Uterus (tissue), 4 donors: ENCODE data around the gene NUP88. TPM values are rescaled to one million over a fixed set of nuclear protein-coding genes. Genes with fewer than 3 reads are reported as not detected.

ENCODE experiments used
- DNase-seq, 2 donors: peaks; one replicate each; pipeline ENCODE4 v3.0.0-alpha.2; 2019 to 2020
- H3K27ac ChIP-seq, 2 donors: fragments of 200-600 bp; sonication (generic); 1 replicate in 1 of 2; 2 replicates in 1 of 2; pipeline ENCODE4 v1.5.1; 2016 to 2018
- H3K27me3 ChIP-seq, 2 donors: fragments of 200-600 bp; sonication (generic); one replicate each; pipeline ENCODE4 v1.5.1; 2018 to 2019; ENCODE audit warnings: control low read depth in 1 of 2
- H3K36me3 ChIP-seq, 2 donors: fragments of 200-600 bp; sonication (generic); one replicate each; pipeline ENCODE4 v1.5.1; 2019; ENCODE audit warnings: control low read depth in 1 of 2
- H3K4me1 ChIP-seq, 2 donors: fragments of 200-600 bp; sonication (generic); one replicate each; pipeline ENCODE4 v1.5.1; 2018 to 2019; ENCODE audit warnings: control low read depth in 1 of 2
- H3K4me3 ChIP-seq, 2 donors: fragments of 200-600 bp; sonication (generic); 1 replicate in 1 of 2; 2 replicates in 1 of 2; pipeline ENCODE4 v1.5.1; 2018 to 2019; ENCODE audit warnings: mild to moderate bottlenecking in 1 of 2
- H3K9me3 ChIP-seq, 2 donors: fragments of 200-600 bp; sonication (generic); one replicate each; pipeline ENCODE4 v1.5.1; 2019; ENCODE audit warnings: control low read depth in 1 of 2
- POLR2A ChIP-seq, 2 donors: fragments of 450-650 bp; IDR thresholded peaks; one replicate each; pipeline ENCODE4 v1.6.1; 2016; ENCODE audit warnings: antibody characterized with exemption in 2 of 2, mild to moderate bottlenecking in 1 of 2, moderate library complexity in 1 of 2
- intact Hi-C: fragments of 100-400 bp; cut with DNase I; formaldehyde crosslinking; loops from one replicate; pipeline ENCODE4 v1.15.1; 2023; ENCODE audit warnings: low total_unique reads
- total RNA-seq, 4 donors: library from RNA; depleted of rRNA in 3 of 4; stranded (reverse); fragments of >200 nt in 3 of 4; gene quantifications; one replicate each; pipeline versions ENCODE4 v1.1.0 to v1.2.4, GENCODE V29; 2014 to 2023
- TF ChIP-seq, protein P1 (sequence below), 4 experiments: fragments of 200-600 bp in 2 of 4; fragments of 450-650 bp in 2 of 4; sonication (generic) in 2 of 4; IDR thresholded peaks; one replicate each; pipeline ENCODE4 v1.5.1; 2016 to 2019; ENCODE audit warnings: antibody characterized with exemption in 4 of 4, mild to moderate bottlenecking in 2 of 4, moderate library complexity in 1 of 4
- donor health status: DM: yes; HTN: yes; CAD: no.

The NUP88 gene
- total RNA-seq, 4 donors from 2014 or later, result 24.7 to 69.8 (median 52.3) TPM

DNA sequence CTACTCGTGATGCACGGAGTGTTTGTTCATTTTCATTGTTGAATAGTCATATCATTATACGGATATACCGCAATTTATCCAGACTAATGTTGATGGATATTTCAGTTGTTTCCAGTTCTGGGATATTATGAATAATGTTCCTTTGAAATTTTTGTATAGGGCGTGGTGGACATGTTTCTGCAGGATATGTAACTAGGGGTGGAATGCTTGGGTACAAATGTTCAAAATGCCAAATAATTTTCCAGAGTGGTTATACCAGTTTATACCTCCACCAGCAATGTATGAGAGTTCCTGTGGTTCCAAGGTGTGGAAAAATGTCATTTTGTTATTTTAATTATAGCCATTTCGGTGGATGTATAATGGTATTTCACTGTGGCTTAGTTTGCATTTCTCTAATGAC is 53.6 kb downstream of the NUP88 start:
- no peaks in the 10 kb centered on the region for H3K36me3 ChIP-seq
- no peak overlapping the region for H3K4me3 ChIP-seq
- H3K9me3 ChIP-seq, result no peaks in the 10 kb centered on the region
- H3K27ac ChIP-seq, result no peak overlapping the region
- H3K4me1 ChIP-seq, result no peaks in the 10 kb centered on the region
- TF ChIP-seq POLR2A (IDR thresholded peaks at IDR 0.05), result no peak
- TF ChIP-seq, protein P1, sequence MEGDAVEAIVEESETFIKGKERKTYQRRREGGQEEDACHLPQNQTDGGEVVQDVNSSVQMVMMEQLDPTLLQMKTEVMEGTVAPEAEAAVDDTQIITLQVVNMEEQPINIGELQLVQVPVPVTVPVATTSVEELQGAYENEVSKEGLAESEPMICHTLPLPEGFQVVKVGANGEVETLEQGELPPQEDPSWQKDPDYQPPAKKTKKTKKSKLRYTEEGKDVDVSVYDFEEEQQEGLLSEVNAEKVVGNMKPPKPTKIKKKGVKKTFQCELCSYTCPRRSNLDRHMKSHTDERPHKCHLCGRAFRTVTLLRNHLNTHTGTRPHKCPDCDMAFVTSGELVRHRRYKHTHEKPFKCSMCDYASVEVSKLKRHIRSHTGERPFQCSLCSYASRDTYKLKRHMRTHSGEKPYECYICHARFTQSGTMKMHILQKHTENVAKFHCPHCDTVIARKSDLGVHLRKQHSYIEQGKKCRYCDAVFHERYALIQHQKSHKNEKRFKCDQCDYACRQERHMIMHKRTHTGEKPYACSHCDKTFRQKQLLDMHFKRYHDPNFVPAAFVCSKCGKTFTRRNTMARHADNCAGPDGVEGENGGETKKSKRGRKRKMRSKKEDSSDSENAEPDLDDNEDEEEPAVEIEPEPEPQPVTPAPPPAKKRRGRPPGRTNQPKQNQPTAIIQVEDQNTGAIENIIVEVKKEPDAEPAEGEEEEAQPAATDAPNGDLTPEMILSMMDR (IDR thresholded peaks at IDR 0.05), result no peak
- intact Hi-C loops, result no loop called here
- H3K27me3 ChIP-seq, result no peaks in the 10 kb centered on the region
- DNase-seq, result no peak

GRCh38 chr17:5364696-5365095 is 54.8 kb downstream of the NUP88 start:
- no peaks in the 10 kb centered on the region for H3K9me3 ChIP-seq
- no peak for DNase-seq
- no peak overlapping the region for H3K4me3 ChIP-seq
- intact Hi-C loops, result no loop called here
- H3K36me3 ChIP-seq, result no peaks in the 10 kb centered on the region
- no peaks in the 10 kb centered on the region for H3K4me1 ChIP-seq
- no peak for TF ChIP-seq POLR2A (IDR thresholded peaks at IDR 0.05)
- TF ChIP-seq, protein P1 (IDR thresholded peaks at IDR 0.05), result no peak
- H3K27ac ChIP-seq, result no peak overlapping the region
- no peaks in the 10 kb centered on the region for H3K27me3 ChIP-seq

DNA sequence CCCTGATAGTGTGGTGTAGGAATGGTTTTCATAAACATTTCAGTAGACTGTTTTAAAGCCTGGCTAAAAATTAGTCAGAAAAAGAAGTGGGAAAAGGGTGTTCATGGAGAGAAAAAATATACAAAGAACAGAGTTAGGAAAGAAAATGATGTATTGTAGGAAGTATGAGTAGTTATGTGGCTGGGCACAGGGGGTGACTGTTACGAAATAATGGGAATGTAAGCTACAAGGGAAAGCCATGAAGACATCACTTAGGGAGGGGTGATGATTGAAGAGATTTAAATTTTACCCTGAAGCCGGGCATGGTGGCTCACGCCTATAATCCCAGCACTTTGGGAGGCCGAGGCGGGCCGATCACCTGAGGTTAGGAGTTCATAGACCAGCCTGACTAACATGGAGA is 55.3 kb downstream of the NUP88 start:
- Histone ChIP-seq H3K36me3 (no peaks in the 10 kb centered on the region), H3K9me3 (no peaks in the 10 kb centered on the region), H3K27ac (no peak overlapping the region), H3K27me3 (no peaks in the 10 kb centered on the region), H3K4me3 (no peak overlapping the region), H3K4me1 (no peaks in the 10 kb centered on the region)
- intact Hi-C loops, result no loop called here
- TF ChIP-seq, protein P1 (IDR thresholded peaks at IDR 0.05), result no peak
- no peak for TF ChIP-seq POLR2A (IDR thresholded peaks at IDR 0.05)
- no peak for DNase-seq

DNA sequence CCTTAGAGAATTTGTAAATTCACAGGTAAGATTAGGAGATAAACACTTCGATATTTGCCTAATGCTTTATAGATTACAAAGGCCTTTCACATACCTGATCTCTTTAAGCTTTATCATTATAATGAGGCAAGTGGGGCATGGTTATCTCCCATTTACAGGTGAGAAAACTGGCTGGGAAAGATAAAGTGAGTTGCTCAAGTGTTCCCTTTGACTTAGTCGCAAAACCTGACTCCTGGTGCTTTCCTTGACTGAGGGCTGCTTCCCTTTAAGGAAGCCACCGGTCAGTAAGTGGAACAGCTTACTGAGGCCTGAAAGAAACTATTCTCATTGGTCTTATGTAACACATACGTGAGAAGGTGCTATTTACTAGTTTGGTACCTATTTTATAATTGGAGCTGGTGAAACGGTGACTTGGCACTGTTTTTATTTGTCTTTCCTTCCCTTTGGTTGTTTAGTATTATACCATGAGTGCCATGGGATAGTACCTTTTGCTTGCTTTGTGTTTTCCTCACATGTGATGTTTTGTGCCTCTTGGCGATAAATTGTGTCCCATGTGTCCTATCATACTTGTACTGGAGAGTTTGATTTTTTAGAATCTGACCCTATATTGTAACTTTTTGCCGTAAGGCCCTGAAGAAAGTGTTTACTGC is 57.2 kb downstream of the NUP88 start:
- no peak for DNase-seq
- Histone ChIP-seq H3K9me3 (no peaks in the 10 kb centered on the region), H3K27ac (no peak overlapping the region), H3K27me3 (no peaks in the 10 kb centered on the region), H3K4me3 (no peak overlapping the region), H3K36me3 (no peaks in the 10 kb centered on the region), H3K4me1 (no peaks in the 10 kb centered on the region)
- no peak for TF ChIP-seq POLR2A (IDR thresholded peaks at IDR 0.05)
- TF ChIP-seq, protein P1 (IDR thresholded peaks at IDR 0.05), result no peak
- intact Hi-C loops, result no loop called here

GRCh38 chr17:5361426-5361825 is 58.0 kb downstream of the NUP88 start:
- Histone ChIP-seq H3K36me3 (no peaks in the 10 kb centered on the region), H3K27ac (no peak overlapping the region)
- no peak for DNase-seq

More at GRCh38 chr17:5361426-5361825, 58.0 kb downstream of the NUP88 start:
- no peaks in the 10 kb centered on the region for H3K9me3 ChIP-seq
- no peaks in the 10 kb centered on the region for H3K4me1 ChIP-seq
- H3K27me3 ChIP-seq, result no peaks in the 10 kb centered on the region
- intact Hi-C loops, result no loop called here
- TF ChIP-seq, protein P1 (IDR thresholded peaks at IDR 0.05), result no peak
- TF ChIP-seq POLR2A (IDR thresholded peaks at IDR 0.05), result no peak
- no peak overlapping the region for H3K4me3 ChIP-seq
